ENCODE data around the gene SMAGP. TPM values are rescaled to one million over a fixed set of nuclear protein-coding genes. Genes with fewer than 3 reads are reported as not detected.
"Not testable (repeated sequence)": the region's sequence is repeated elsewhere in the genome, so short reads cannot be mapped to it uniquely, and the experiment has no call there.

Gene SMAGP
- polyA plus RNA-seq, 4 donors, result 22.2 to 48.7 (median 31.2) TPM

DNA sequence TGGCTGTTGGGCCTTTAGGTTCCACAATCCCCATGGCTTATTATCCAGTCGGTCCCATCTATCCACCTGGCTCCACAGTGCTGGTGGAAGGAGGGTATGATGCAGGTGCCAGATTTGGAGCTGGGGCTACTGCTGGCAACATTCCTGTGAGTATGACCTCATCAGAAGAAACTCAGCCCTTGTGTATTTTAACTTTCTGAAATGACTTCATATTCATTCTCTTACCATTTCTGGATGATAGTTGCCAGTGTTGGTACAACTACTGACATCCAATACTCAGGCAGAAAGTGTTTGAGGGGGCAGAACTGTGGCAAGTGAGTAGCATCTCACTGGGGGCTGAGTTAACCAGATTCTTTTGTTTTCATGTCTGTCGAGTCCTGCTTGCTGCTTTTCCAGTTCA lies 29.2 kb downstream of the SMAGP start:
- DNase-seq (no peak), FAIRE-seq (no peak)
- Histone ChIP-seq H3K27ac (ENCODE audit: low read depth in 1 of 3, low read length in 2 of 3) (no peak overlapping the region), H3K9me3 (ENCODE audit: control insufficient read depth in 2 of 2, insufficient read depth in 1 of 2, low read depth in 1 of 2, low read length in 1 of 2) (no peaks in the 10 kb centered on the region), H3K27me3 (ENCODE audit: control insufficient read depth in 3 of 3, insufficient read depth in 3 of 3, low read length in 3 of 3) (no peaks in the 10 kb centered on the region), H3K4me3 (ENCODE audit: low read depth in 1 of 3, low read length in 3 of 3) (no peak overlapping the region), H3K4me1 (ENCODE audit: control insufficient read depth in 3 of 3, insufficient read depth in 2 of 3, low read depth in 1 of 3, low read length in 2 of 3) (peaks cover 0 to 11% (median 7%) of the 10 kb centered on the region in 3 donors), H3K36me3 (ENCODE audit: control insufficient read depth in 3 of 3, insufficient read depth in 2 of 3, low read depth in 1 of 3, low read length in 3 of 3) (peaks cover 7 to 25% (median 17%) of the 10 kb centered on the region in 3 donors)
- 41 to 74% (median 57%) methylated on average over 2 of the region's 2 CpGs for WGBS, 3 donors

DNA sequence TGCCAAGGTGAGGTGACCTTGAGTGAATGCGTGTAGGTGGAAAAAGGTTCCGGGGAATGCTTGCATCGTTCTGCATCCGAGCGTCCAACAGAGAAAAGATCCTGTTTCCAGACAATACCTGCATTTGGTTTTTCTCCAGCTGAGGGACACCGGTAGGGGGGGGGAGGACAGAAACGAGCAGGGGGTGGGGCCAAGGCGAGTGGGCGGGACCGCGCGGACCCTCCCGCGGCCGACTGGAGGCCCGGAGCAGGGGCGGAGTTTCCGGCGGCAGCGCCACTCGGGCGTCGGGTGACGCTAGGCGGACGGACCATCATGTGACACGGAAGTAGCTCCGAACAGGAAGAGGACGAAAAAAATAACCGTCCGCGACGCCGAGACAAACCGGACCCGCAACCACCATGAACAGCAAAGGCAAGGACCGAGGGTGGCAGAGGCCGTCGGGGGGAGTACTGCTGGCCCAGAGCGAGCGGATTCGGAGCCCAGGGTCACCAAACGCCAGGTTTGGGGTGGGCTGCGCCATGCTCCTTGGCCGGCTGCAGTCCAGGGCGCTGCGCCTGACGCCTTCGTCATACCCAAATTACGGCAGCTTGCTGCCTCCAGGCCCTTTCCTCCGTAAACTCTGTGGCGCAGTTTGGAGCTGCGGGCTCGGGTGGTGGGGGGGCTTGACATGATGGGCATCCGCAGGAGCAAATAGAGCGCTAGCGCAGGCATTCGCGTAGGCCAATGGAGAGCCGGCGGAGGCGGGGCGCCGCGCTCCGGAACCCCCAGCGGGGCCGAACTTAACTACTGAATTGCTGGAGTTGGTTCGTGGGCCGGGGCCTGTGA lies 31.5 kb downstream of the SMAGP start, which contains the start of gene DAZAP2:
Gene DAZAP2 (plus strand): TSS at position 317 of the 825 bp plus-strand sequence. CDS start 82 bp downstream, at position 399.
- H3K36me3 ChIP-seq (ENCODE audit: control insufficient read depth in 3 of 3, insufficient read depth in 2 of 3, low read depth in 1 of 3, low read length in 3 of 3), result peaks cover 7 to 17% (median 16%) of the 10 kb centered on the region in 3 donors
- H3K9me3 ChIP-seq (ENCODE audit: control insufficient read depth in 2 of 2, insufficient read depth in 1 of 2, low read depth in 1 of 2, low read length in 1 of 2), result no peaks in the 10 kb centered on the region
- peak within 1 kb of the TSS; percentile 96 to 100 (median 100) for H3K27ac ChIP-seq (ENCODE audit: low read depth in 1 of 3, low read length in 2 of 3)
- FAIRE-seq, result no peak
- peak; percentile 96 to 98 for DNase-seq
- WGBS, 3 donors, result 0 to 1% (median 0%) methylated on average over 70 of the region's 70 CpGs
- H3K27me3 ChIP-seq (ENCODE audit: control insufficient read depth in 3 of 3, insufficient read depth in 3 of 3, low read length in 3 of 3), result no peaks in the 10 kb centered on the region
- H3K4me1 ChIP-seq (ENCODE audit: control insufficient read depth in 3 of 3, insufficient read depth in 2 of 3, low read depth in 1 of 3, low read length in 2 of 3), result peaks cover 0 to 11% (median 7%) of the 10 kb centered on the region in 3 donors
- H3K4me3 ChIP-seq (ENCODE audit: low read depth in 1 of 3, low read length in 3 of 3), result peak within 1 kb of the TSS; percentile 67 to 99 (median 97)

DNA sequence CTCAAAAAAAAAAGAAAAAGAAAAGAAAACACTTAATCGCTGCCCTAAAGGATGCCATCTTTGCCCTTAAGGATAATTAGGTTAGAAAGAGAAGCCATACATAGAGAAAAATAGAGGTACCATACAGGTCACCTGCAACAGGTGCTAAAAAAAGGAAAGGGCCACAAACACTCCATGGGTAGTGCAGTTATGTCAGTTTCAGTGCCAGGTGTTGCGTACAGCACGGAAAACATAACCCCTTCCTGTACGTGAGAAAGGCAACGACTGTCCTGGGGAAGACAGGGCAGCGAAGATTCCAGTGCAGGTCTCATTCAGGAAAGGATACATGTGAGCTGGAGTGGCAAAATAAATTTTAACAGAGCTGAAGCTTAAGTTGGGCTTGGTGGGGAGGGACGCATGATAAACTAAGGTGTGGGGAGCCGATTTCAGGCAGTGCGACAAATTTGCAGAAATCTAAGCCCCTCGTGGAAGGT lies 32.1 kb downstream of the SMAGP start:
- H3K36me3 ChIP-seq (ENCODE audit: control insufficient read depth in 3 of 3, insufficient read depth in 2 of 3, low read depth in 1 of 3, low read length in 3 of 3), result peaks cover 7 to 17% (median 16%) of the 10 kb centered on the region in 3 donors
- peak overlapping the region; percentile 67 to 99 (median 97) for H3K4me3 ChIP-seq (ENCODE audit: low read depth in 1 of 3, low read length in 3 of 3)
- no peaks in the 10 kb centered on the region for H3K27me3 ChIP-seq (ENCODE audit: control insufficient read depth in 3 of 3, insufficient read depth in 3 of 3, low read length in 3 of 3)
- no peaks in the 10 kb centered on the region for H3K9me3 ChIP-seq (ENCODE audit: control insufficient read depth in 2 of 2, insufficient read depth in 1 of 2, low read depth in 1 of 2, low read length in 1 of 2)
- peaks cover 0 to 11% (median 7%) of the 10 kb centered on the region in 3 donors for H3K4me1 ChIP-seq (ENCODE audit: control insufficient read depth in 3 of 3, insufficient read depth in 2 of 3, low read depth in 1 of 3, low read length in 2 of 3)
- DNase-seq (peak in 1 of 2 donors; percentile 51), FAIRE-seq (no peak)
- H3K27ac ChIP-seq (ENCODE audit: low read depth in 1 of 3, low read length in 2 of 3), result peak overlapping the region; percentile 18 to 84 (median 81)
- 3 to 10% (median 5%) methylated on average over 10 of the region's 10 CpGs for WGBS, 3 donors

DNA sequence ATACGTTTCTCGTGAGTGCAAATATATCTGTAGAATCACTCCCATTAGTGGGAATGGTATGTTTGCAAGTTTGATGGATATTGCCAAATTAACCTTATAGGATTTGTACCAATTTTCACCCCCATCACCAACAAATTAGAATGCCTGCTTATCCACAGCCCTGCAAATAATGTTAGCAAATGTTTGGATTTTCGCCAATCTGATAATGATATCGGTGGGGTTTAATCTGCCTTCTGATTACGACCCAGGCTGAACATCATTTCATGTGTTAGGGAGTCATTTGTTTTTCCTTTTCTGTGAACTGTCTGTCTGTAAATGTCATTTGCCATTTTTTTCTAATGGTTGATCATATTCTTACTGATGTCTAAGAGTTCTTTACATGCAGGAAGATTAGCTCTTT lies 35.7 kb downstream of the SMAGP start:
- DNase-seq (no peak), FAIRE-seq (no peak)
- WGBS, 3 donors, result 56 to 68% (median 62%) methylated on average over 5 of the region's 5 CpGs
- no peaks in the 10 kb centered on the region for H3K36me3 ChIP-seq (ENCODE audit: control insufficient read depth in 3 of 3, insufficient read depth in 2 of 3, low read depth in 1 of 3, low read length in 3 of 3)
- no peak overlapping the region for H3K27ac ChIP-seq (ENCODE audit: low read depth in 1 of 3, low read length in 2 of 3)
- no peaks in the 10 kb centered on the region for H3K27me3 ChIP-seq (ENCODE audit: control insufficient read depth in 3 of 3, insufficient read depth in 3 of 3, low read length in 3 of 3)
- H3K4me1 ChIP-seq (ENCODE audit: control insufficient read depth in 3 of 3, insufficient read depth in 2 of 3, low read depth in 1 of 3, low read length in 2 of 3), result peaks cover 0 to 4% (median 2%) of the 10 kb centered on the region in 3 donors
- no peak overlapping the region for H3K4me3 ChIP-seq (ENCODE audit: low read depth in 1 of 3, low read length in 3 of 3)
- H3K9me3 ChIP-seq (ENCODE audit: control insufficient read depth in 2 of 2, insufficient read depth in 1 of 2, low read depth in 1 of 2, low read length in 1 of 2), result no peaks in the 10 kb centered on the region

DNA sequence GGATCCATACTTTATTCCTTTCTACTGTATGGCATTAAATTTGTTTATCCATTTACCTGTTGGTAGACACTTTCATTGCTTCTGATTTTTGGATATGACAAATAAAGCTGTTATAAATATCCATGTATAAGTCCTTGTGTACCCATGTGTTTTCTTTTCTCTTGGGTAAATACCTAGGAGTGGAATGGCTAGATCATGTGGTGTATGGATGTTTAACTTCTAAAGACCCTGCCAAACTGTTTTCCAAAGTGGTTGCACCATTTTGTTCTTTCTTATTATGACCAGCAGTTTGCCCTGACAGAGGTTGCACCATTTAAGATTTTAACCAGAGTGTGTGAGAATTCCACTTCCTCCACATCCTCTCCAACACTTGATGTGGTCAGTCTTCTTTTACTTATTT lies 37.6 kb downstream of the SMAGP start:
- no peaks in the 10 kb centered on the region for H3K9me3 ChIP-seq (ENCODE audit: control insufficient read depth in 2 of 2, insufficient read depth in 1 of 2, low read depth in 1 of 2, low read length in 1 of 2)
- H3K27me3 ChIP-seq (ENCODE audit: control insufficient read depth in 3 of 3, insufficient read depth in 3 of 3, low read length in 3 of 3), result no peaks in the 10 kb centered on the region
- H3K4me1 ChIP-seq (ENCODE audit: control insufficient read depth in 3 of 3, insufficient read depth in 2 of 3, low read depth in 1 of 3, low read length in 2 of 3), result no peaks in the 10 kb centered on the region
- DNase-seq, result no peak
- FAIRE-seq, result no peak
- H3K4me3 ChIP-seq (ENCODE audit: low read depth in 1 of 3, low read length in 3 of 3), result no peak overlapping the region
- no peak overlapping the region for H3K27ac ChIP-seq (ENCODE audit: low read depth in 1 of 3, low read length in 2 of 3)
- H3K36me3 ChIP-seq (ENCODE audit: control insufficient read depth in 3 of 3, insufficient read depth in 2 of 3, low read depth in 1 of 3, low read length in 3 of 3), result no peaks in the 10 kb centered on the region

DNA sequence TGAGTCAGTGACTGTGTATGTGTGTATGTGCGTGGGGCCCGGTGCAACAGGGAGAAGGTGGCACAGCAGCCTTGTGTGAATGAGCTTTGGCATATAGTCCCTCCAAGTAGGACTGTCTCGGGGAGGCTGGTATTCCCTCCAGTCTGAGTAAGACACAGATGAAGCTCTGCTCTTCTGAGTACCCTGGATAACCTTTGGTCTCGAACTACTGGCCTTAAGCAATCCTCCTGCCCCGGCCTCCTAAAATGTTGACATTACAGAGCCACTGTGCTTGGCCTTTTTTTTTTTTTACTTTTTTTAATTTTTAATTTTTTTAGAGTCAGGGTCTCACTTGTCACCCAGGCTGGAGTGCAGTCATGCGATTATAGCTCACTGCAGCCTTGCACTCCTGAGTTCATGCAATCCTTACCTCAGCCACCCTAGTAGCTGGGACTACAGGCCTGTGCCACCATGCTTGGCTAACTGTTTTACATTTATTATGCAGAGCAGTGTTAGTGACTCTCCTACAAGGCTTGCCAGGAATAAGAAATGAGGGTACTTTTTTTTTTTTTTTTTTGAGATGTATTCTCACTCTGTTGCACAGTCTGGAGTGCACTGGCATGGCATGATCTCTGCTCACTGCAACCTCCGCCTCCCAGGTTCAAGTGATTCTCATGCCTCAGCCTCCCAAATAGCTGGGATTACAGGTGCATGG lies 41.0 kb downstream of the SMAGP start:
- 92 to 95% (median 93%) methylated on average over 7 of the region's 7 CpGs for WGBS, 3 donors
- H3K4me1 ChIP-seq (ENCODE audit: control insufficient read depth in 3 of 3, insufficient read depth in 2 of 3, low read depth in 1 of 3, low read length in 2 of 3), result no peaks in the 10 kb centered on the region
- no peak for FAIRE-seq
- H3K36me3 ChIP-seq (ENCODE audit: control insufficient read depth in 3 of 3, insufficient read depth in 2 of 3, low read depth in 1 of 3, low read length in 3 of 3), result peaks cover 0 to 3% (median 0%) of the 10 kb centered on the region in 3 donors
- DNase-seq, result no peak
- no peak overlapping the region for H3K4me3 ChIP-seq (ENCODE audit: low read depth in 1 of 3, low read length in 3 of 3)
- H3K27me3 ChIP-seq (ENCODE audit: control insufficient read depth in 3 of 3, insufficient read depth in 3 of 3, low read length in 3 of 3), result no peaks in the 10 kb centered on the region
- H3K9me3 ChIP-seq (ENCODE audit: control insufficient read depth in 2 of 2, insufficient read depth in 1 of 2, low read depth in 1 of 2, low read length in 1 of 2), result no peaks in the 10 kb centered on the region
- H3K27ac ChIP-seq (ENCODE audit: low read depth in 1 of 3, low read length in 2 of 3), result no peak overlapping the region

DNA sequence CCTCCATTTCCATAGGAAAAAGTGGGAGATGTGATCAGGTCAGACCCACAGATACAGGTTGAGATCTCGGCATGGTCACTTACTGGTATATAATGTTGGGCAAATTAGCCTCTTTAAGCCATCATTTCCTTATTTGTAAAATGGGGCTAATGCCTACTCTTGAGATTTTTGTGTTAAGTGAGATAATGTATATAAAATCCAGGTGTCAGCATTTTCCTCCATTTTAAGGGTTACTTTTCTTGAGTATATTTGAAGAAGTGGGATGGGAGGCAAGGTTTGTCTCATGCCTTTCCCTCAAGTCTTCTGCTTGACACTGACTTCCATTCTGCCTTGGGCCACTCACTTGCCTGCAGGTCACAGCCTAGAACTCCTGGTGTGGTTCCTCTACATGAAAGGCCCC lies 42.3 kb downstream of the SMAGP start:
- FAIRE-seq (no peak), DNase-seq (no peak)
- WGBS, 3 donors, result 95 to 97% (median 97%) methylated on average over 1 of the region's 1 CpG
- no peak overlapping the region for H3K4me3 ChIP-seq (ENCODE audit: low read depth in 1 of 3, low read length in 3 of 3)
- H3K9me3 ChIP-seq (ENCODE audit: control insufficient read depth in 2 of 2, insufficient read depth in 1 of 2, low read depth in 1 of 2, low read length in 1 of 2), result no peaks in the 10 kb centered on the region
- H3K4me1 ChIP-seq (ENCODE audit: control insufficient read depth in 3 of 3, insufficient read depth in 2 of 3, low read depth in 1 of 3, low read length in 2 of 3), result no peaks in the 10 kb centered on the region
- H3K27me3 ChIP-seq (ENCODE audit: control insufficient read depth in 3 of 3, insufficient read depth in 3 of 3, low read length in 3 of 3), result no peaks in the 10 kb centered on the region
- peaks cover 0 to 3% (median 0%) of the 10 kb centered on the region in 3 donors for H3K36me3 ChIP-seq (ENCODE audit: control insufficient read depth in 3 of 3, insufficient read depth in 2 of 3, low read depth in 1 of 3, low read length in 3 of 3)
- H3K27ac ChIP-seq (ENCODE audit: low read depth in 1 of 3, low read length in 2 of 3), result no peak overlapping the region

DNA sequence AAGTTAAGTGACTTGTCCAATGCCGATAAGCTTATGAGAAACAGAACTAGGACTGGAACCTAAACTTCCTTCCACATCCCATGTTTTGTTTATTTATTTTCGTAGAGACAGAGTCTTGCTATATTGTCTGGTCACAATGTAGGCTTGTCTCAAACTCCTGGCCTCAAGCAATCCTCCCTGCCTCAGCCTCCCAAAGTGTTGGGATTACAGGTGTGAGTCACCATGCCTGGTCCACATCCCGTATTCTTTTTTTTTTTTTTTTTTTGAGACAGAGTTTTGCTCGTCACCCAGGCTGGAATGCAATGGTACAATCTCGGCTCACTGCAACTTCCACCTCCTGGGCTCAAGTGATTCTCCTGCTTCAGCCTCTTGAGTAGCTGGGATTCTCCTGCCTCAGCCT lies 43.1 kb downstream of the SMAGP start:
- not testable (repeated sequence) for FAIRE-seq

More for the DNA sequence above, 43.1 kb downstream of the SMAGP start:
- 79 to 89% (median 85%) methylated on average over 5 of the region's 5 CpGs for WGBS, 3 donors
- H3K9me3 ChIP-seq (ENCODE audit: control insufficient read depth in 2 of 2, insufficient read depth in 1 of 2, low read depth in 1 of 2, low read length in 1 of 2); H3K4me1 ChIP-seq (ENCODE audit: control insufficient read depth in 3 of 3, insufficient read depth in 2 of 3, low read depth in 1 of 3, low read length in 2 of 3); H3K27me3 ChIP-seq (ENCODE audit: control insufficient read depth in 3 of 3, insufficient read depth in 3 of 3, low read length in 3 of 3); DNase-seq; H3K36me3 ChIP-seq (ENCODE audit: control insufficient read depth in 3 of 3, insufficient read depth in 2 of 3, low read depth in 1 of 3, low read length in 3 of 3); H3K4me3 ChIP-seq (ENCODE audit: low read depth in 1 of 3, low read length in 3 of 3); H3K27ac ChIP-seq (ENCODE audit: low read depth in 1 of 3, low read length in 2 of 3): not testable (repeated sequence)
